ENCODE results near the gene PDE6B.

DNA sequence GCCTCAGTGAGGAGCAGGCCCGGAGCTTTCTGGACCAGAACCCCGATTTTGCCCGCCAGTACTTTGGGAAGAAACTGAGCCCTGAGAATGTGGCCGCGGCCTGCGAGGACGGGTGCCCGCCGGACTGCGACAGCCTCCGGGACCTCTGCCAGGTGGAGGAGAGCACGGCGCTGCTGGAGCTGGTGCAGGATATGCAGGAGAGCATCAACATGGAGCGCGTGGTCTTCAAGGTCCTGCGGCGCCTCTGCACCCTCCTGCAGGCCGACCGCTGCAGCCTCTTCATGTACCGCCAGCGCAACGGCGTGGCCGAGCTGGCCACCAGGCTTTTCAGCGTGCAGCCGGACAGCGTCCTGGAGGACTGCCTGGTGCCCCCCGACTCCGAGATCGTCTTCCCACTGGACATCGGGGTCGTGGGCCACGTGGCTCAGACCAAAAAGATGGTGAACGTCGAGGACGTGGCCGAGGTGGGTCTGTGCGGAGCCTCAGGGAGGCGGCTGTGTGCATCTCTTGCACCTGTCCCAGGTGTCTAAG, 323 bp downstream of the PDE6B start:
- TF ChIP-seq POLR2AphosphoS5 (IDR thresholded peaks at IDR 0.05; ENCODE audit: borderline replicate concordance, low read depth, low read length) (no peak), EZH2 (IDR thresholded peaks at IDR 0.05) (no peak), FOXP2 (optimal IDR thresholded peaks at IDR 0.05; ENCODE audit: control extremely low read depth, extremely low read length, insufficient read depth) (no peak)
